Panc1 (cell line): Measurements from ENCODE around the gene DLGAP4.

Source experiments
- POLR2AphosphoS5 ChIP-seq: IDR thresholded peaks from 2 replicates; pipeline ENCODE4 v1.6.1; 2012; ENCODE audit warnings: mild to moderate bottlenecking, low read depth, low read length, moderate library complexity
- TF ChIP-seq, protein P1 (sequence below): fragments of 450-650 bp; IDR thresholded peaks from 2 replicates; pipeline ENCODE4 v1.5.1; 2017; ENCODE audit warnings: mild to moderate bottlenecking

DNA sequence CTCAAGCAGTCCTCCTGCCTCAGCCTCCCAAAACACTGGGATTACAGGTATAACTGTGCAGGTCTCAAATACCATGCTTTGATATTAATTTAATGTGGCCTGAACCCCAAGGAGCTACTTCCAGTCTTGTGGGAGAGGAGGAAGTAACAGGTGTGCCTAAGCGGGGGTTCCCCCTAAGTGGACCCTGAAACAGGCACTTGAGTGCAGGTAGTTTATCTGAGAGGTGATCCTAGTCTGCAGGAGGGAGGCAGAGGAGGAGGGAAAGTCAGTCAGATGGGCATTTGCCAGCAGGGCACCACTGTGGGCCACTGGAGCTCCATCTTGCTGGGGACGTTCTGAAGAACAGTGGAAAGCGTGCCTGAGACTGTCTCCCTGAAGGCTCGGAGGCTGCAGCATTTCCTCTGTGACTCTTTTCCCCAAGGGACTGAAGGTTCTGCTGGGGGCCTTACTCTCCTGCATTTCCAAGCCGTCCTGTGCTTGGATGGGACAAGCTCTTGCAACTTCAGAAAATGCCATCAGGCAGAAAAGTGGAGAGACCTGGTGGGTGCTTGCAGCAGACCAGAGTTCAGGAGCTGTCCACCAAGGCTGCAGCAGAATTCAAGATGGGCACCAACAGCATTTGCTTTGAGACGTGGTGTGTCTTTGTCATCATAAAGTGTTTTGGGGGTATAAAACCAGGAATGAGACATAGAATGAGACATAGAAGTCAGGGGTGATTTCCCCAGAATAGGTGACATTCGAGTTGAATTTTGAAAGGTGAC, 4.6 kb upstream of the DLGAP4 start:
- TF ChIP-seq, protein P1, sequence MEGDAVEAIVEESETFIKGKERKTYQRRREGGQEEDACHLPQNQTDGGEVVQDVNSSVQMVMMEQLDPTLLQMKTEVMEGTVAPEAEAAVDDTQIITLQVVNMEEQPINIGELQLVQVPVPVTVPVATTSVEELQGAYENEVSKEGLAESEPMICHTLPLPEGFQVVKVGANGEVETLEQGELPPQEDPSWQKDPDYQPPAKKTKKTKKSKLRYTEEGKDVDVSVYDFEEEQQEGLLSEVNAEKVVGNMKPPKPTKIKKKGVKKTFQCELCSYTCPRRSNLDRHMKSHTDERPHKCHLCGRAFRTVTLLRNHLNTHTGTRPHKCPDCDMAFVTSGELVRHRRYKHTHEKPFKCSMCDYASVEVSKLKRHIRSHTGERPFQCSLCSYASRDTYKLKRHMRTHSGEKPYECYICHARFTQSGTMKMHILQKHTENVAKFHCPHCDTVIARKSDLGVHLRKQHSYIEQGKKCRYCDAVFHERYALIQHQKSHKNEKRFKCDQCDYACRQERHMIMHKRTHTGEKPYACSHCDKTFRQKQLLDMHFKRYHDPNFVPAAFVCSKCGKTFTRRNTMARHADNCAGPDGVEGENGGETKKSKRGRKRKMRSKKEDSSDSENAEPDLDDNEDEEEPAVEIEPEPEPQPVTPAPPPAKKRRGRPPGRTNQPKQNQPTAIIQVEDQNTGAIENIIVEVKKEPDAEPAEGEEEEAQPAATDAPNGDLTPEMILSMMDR = no peak
- no peak for TF ChIP-seq POLR2AphosphoS5
